Measurements from ENCODE around the gene TAMALIN.

TAMALIN gene

GRCh38 chr12:52033446-52034140, 26.8 kb downstream of the TAMALIN start:
- DNase-seq (ENCODE audit: extremely low read depth in 1 of 2, low read depth in 1 of 2): no peak

DNA sequence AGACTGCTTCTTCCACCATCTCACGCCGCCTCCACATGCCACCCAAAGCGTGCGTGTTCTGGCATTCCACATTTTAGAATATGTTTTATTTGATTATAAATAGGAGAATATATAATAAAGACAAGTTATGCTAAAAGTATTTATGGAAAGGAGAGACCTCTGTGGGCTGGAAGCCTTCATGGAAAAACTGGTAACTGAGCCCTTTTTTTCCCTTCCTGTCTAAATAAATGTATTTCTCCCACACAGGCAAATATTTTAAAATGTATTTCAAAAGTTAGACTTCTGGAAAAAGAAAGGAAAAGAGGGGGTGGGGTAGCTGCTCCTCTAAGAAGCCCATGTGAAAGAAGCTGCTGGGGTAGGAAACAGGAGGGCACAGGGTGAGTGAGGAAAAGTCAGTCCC, 28.4 kb downstream of the TAMALIN start:
- no peak for DNase-seq (ENCODE audit: extremely low read depth in 1 of 2, low read depth in 1 of 2)

- no peak for DNase-seq (ENCODE audit: extremely low read depth in 1 of 2, low read depth in 1 of 2)
Observed at GRCh38 chr12:52035926-52036325, 29.2 kb downstream of the TAMALIN start.

DNA sequence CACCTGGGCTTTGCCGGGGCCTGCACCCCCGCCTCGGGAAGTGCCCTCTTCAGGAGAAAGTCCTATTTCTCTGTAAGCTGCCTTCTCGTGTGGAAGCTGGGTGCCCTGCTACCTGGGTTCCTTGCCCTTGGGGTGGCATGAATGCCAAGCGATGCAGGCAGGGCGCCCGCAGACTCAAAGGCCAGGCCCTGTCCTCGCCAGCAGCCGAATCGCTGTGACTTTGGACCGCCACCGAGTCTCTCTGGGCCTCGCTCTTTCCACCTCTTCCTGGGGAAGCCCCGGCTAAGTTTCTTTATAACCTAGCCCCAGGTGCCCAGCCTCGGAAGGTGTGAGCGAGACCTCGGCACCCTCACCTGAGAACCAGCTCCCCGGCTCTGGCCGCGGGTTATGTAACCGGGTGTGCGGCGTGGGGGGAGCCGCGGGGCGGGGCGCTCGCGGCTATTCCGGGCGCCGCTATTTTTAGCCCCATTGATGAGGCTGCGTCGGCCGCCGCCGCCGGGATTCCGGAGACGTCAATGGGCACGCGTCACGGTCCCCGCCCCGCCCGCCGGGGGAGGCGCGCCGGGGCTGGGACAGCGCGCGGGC, 29.9 kb downstream of the TAMALIN start:
- peak; percentile 84 to 86 for DNase-seq (ENCODE audit: extremely low read depth in 1 of 2, low read depth in 1 of 2)

GRCh38 chr12:52037248-52037861, 30.6 kb downstream of the TAMALIN start:
- no peak for DNase-seq (ENCODE audit: extremely low read depth in 1 of 2, low read depth in 1 of 2)

GRCh38 chr12:52038447-52038846, 31.7 kb downstream of the TAMALIN start:
- DNase-seq (ENCODE audit: extremely low read depth in 1 of 2, low read depth in 1 of 2): no peak

DNA sequence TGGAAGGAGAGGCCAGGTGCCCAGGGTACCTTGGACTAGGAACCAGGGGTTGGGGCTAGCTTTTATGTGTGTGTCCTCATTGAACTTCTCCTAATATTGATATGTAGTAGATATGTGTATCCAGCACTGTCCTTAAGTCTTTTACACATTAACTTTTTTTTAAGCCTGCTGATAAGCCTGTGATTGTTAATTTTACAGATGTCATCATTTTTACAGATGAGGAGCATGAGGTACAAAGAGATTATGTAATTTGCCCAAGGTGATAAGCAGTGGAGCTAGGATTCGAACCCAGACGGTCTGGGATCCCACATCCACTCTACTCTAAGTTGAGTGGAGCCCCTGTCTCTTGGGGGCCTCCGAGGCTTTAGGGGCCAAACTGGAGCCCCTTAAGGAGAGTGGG, 34.3 kb downstream of the TAMALIN start:
- DNase-seq (ENCODE audit: extremely low read depth in 1 of 2, low read depth in 1 of 2): no peak

DNA sequence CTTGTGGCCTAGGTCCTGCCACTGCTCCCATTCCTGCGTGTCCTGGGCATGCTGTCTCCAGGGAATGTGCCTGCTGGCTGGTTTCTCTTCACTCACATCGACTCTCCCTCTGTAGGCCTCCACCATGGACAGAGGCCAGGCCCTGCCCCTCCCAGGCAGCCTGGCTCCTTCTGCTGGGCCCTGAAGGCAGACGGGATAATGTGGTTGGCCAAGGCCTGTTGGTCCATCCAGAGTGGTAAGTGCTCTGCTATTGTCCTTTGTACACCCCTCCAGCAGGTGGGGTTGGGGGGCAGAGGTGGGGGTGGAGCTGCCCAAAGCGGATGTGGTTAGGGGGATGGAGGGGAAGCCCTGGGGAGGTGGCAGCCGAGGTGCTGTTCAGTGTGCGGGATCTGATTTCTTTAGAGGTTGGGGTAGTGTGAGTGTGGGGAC, 35.0 kb downstream of the TAMALIN start:
- DNase-seq (ENCODE audit: extremely low read depth in 1 of 2, low read depth in 1 of 2): no peak

GRCh38 chr12:52042706-52043385, 36.1 kb downstream of the TAMALIN start:
- no peak for DNase-seq (ENCODE audit: extremely low read depth in 1 of 2, low read depth in 1 of 2)

DNA sequence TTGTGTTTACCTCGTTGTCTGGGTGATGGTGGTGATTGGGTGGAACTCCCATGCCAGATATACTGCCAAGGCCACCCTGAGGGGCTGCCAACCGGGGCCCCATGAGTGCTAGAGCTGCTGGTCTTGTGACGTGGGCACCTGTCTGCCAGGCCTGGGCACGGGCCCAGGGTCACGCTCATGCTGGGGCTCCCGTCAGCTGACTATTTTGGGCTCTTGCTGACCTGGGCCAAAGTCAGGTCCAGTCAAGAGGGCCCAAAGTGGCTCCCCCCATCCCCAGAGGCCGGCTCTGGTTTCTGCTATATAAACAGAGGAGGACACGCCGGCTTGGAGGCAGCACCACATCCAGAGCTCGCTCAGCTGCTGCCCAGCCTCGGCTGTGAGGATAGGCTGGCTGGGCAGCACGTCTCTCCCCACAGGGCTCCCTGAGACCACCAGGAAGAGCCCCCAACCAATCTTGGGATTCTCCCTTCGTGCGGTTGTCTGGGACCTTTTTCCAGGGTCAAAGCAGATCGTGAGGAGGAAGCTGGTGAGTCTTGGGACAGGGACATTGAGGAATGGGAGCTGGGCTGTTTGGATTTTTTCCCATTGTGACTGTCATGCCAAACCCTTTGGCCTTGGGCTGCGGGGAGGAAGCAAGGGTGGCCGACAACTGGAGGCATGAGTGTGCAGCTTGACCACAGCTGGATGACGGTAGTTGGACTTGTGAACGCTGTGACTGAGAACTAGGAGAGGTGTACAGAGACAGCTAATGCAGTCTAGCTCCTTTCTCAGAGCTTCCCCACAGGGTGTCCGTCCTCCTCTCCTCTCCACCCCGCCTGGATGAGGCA, 36.9 kb downstream of the TAMALIN start:
- no peak for DNase-seq (ENCODE audit: extremely low read depth in 1 of 2, low read depth in 1 of 2)

DNA sequence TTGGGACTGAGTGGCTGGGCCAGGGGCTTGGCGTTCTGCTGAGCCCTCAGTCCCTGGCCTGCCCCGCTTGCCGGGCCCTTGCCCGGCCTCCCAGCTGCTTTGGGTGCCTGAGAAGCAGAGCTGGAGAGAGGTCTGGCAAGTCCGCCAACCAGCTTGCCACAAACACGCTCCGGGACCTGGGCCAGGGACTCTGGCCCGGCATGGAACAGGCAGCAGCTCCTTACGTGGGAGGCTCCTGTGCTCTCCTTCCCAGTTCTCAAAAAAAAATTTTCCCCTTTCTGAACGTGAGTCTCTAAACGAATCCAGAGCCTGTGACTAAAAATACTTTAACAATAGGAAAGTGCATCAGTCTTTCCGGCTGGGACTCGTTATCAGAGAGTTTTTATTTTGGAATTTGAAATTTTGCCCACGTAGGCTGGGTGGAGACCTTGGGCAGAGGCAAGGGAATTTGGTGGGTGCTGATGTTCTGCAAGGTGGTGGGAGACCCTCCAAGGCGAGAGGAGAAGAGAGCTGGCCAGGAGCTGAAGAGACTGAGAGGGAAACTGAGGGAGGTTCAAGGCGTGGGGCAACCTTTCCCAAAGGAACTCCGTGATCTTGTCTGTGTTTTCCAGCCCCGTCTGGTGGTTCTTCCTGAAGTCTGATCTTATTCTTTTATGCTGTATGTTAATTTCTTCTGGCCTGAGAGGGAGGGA, 37.7 kb downstream of the TAMALIN start:
- DNase-seq (ENCODE audit: extremely low read depth in 1 of 2, low read depth in 1 of 2): no peak

DNA sequence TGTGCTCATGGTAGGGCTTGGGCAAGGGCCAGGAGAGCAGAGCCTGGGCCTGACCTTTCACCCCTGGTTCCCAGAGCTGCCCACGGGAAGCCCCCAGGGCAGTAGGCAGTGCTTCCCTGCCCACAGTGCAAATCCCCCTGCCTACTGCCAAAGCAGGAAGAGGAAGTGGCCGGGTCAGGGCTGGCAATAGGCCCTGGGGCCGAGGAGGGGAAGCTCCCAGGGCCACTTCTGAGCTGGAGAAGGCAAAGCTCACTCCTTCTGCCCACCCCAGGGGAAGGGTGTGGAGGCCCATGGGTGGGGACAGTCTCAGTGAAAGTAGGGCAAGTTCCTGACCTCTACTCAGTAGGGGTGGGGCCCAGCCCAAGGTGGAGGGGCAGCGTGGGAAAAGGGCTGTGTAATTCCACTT, 39.1 kb downstream of the TAMALIN start:
- DNase-seq (ENCODE audit: extremely low read depth in 1 of 2, low read depth in 1 of 2): no peak

- DNase-seq (ENCODE audit: extremely low read depth in 1 of 2, low read depth in 1 of 2): no peak
Observed at GRCh38 chr12:52046859-52047258, 40.1 kb downstream of the TAMALIN start.

DNA sequence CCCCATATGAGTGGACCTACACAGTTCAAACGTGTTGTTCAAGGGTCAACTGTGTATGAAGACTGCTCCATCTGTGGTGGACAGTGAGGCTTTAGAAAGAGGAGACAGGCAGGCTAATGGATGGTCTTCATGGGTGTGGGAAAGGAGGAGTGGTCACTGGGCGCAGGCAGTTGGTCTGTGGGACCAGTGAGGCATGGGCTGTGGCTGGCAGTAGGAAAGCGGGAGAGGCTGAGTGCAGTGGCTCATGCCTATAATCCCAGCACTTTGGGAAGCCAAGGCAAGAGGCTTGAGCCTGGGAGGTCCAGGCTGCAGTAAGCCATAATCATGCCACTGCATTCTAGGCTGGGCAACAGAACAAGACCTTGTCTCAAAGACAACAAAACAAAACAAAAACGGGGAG, 42.5 kb downstream of the TAMALIN start:
- no peak for DNase-seq (ENCODE audit: extremely low read depth in 1 of 2, low read depth in 1 of 2)

- DNase-seq (ENCODE audit: extremely low read depth in 1 of 2, low read depth in 1 of 2): no peak
Observed at GRCh38 chr12:52049688-52050087, 42.9 kb downstream of the TAMALIN start.

- DNase-seq (ENCODE audit: extremely low read depth in 1 of 2, low read depth in 1 of 2): no peak
Observed at GRCh38 chr12:52050116-52050757, 43.5 kb downstream of the TAMALIN start.

- peak; percentile 99 to 100 for DNase-seq (ENCODE audit: extremely low read depth in 1 of 2, low read depth in 1 of 2)
Observed at GRCh38 chr12:52050758-52051541, 44.2 kb downstream of the TAMALIN start, which contains the start of gene NR4A1. Gene NR4A1 (plus strand): TSS chr12:52051442. CDS start chr12:52054329, 2,887 bp downstream.

DNA sequence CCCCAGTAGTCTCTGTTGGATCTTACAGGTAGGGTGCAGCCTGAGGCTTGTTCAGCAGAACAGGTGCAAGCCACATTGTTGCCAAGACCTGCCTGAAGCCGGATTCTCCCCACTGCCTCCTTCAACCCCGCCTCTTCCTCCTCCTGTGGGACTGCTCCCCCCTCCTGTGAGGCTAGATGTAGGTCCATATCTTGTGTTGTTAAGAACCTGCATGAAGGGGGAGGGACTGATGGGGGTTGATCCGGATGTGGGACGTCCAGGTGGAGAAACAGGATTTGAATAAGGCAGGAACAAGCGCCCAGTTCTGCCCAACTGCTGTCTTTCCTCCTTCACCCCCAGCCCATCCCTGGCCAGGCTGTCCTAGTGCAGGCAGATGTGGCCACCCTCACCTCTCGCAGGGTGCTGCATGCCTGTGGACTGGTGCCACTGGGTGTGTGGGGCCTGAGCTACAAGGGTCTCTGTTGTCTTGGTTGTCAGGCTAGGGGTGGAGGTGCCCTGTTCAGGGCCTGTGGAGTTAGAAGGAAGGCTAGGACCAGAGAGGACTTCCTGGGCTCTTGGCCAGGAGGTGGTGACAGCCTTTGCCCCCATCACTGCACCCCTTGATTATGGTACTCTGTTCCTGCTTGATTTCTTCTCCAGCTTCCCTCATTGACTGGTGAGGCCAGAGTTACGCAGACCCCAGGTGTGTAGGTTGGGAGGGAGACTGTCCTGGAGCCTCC, 45.9 kb downstream of the TAMALIN start:
- DNase-seq (ENCODE audit: extremely low read depth in 1 of 2, low read depth in 1 of 2): no peak
